Osteoblast (primary cell): ENCODE results near the gene SP8. TPM values are rescaled to one million over a fixed set of nuclear protein-coding genes. Genes with fewer than 3 reads are reported as not detected.

ENCODE experiments used
- DNase-seq: peaks from one replicate; pipeline ENCODE4 v3.0.0; 2011; ENCODE audit warnings: low spot score, mixed read lengths; ENCODE audit not compliant: insufficient read length; ENCODE audit errors: missing footprints
- H2AFZ ChIP-seq: 2 replicates; pipeline ENCODE4 v1.6.0; 2011; ENCODE audit warnings: mild to moderate bottlenecking, low read length
- H3K27ac ChIP-seq: 2 replicates; pipeline ENCODE4 v1.5.1; 2011; ENCODE audit warnings: mild to moderate bottlenecking, low read depth, low read length, moderate library complexity
- H3K27me3 ChIP-seq: 2 replicates; pipeline ENCODE4 v1.6.0; 2012; ENCODE audit warnings: mild to moderate bottlenecking, control low read depth, inconsistent platforms, low read length, moderate library complexity; ENCODE audit not compliant: insufficient read depth
- H3K36me3 ChIP-seq: 2 replicates; pipeline ENCODE4 v1.5.1; 2011; ENCODE audit warnings: mild to moderate bottlenecking, low read length, control low read depth, moderate library complexity; ENCODE audit not compliant: insufficient read depth
- H3K4me1 ChIP-seq: 2 replicates; pipeline ENCODE4 v1.5.1; 2011; ENCODE audit warnings: mild to moderate bottlenecking, low read length, control low read depth, moderate library complexity; ENCODE audit not compliant: insufficient read depth
- H3K4me2 ChIP-seq: 2 replicates; pipeline ENCODE4 v1.6.0; 2011; ENCODE audit warnings: mild to moderate bottlenecking, low read length; ENCODE audit not compliant: insufficient read depth
- H3K4me3 ChIP-seq: fragments of 200-600 bp; sonication (generic); 3 replicates; pipeline ENCODE4 v1.5.1; 2012; ENCODE audit warnings: mild to moderate bottlenecking, low read length, inconsistent platforms; ENCODE audit not compliant: insufficient read depth
- H3K79me2 ChIP-seq: 2 replicates; pipeline ENCODE4 v1.6.0; 2012; ENCODE audit warnings: mild to moderate bottlenecking, low read length, control low read depth, inconsistent platforms; ENCODE audit not compliant: insufficient read depth
- H3K9me3 ChIP-seq: 2 replicates; pipeline ENCODE4 v1.5.1; 2011; ENCODE audit warnings: low read depth, low read length, control low read depth
- H4K20me1 ChIP-seq: 2 replicates; pipeline ENCODE4 v1.6.0; 2012; ENCODE audit warnings: mild to moderate bottlenecking, low read length, control low read depth; ENCODE audit not compliant: insufficient read depth
- CTCF ChIP-seq: IDR thresholded peaks from 2 replicates; pipeline ENCODE4 v1.5.1; 2011; ENCODE audit warnings: mild to moderate bottlenecking, low read depth, low read length, moderate library complexity; ENCODE audit errors: extremely low read depth
- total RNA-seq: library from RNA; depleted of rRNA; stranded (reverse); fragments of >200 nt; gene quantifications from 2 replicates; pipeline ENCODE4 v1.2.3, GENCODE V29; 2012

SP8 gene
- total RNA-seq, 1 donor, result not detected

- no peaks in the 10 kb centered on the region for H3K9me3 ChIP-seq
- H3K79me2 ChIP-seq, result no peaks in the 10 kb centered on the region
- H3K4me2 ChIP-seq, result no peak overlapping the region
- H3K27ac ChIP-seq, result no peak overlapping the region
- H3K4me3 ChIP-seq, result no peak overlapping the region
- no peaks in the 10 kb centered on the region for H3K4me1 ChIP-seq
- H3K36me3 ChIP-seq, result no peaks in the 10 kb centered on the region
- no peak for TF ChIP-seq CTCF
- no peaks in the 10 kb centered on the region for H4K20me1 ChIP-seq
- H2AFZ ChIP-seq, result no peak overlapping the region
- DNase-seq, result no peak
- peaks cover 88% of the 10 kb centered on the region for H3K27me3 ChIP-seq
These were observed 5.1 kb upstream of the SP8 start for GRCh38 chr7:20791538-20792434.

- Histone ChIP-seq H3K9me3 (no peaks in the 10 kb centered on the region), H3K27me3 (peaks cover 88% of the 10 kb centered on the region), H3K4me2 (no peak overlapping the region), H3K4me3 (no peak overlapping the region), H2AFZ (no peak overlapping the region), H3K4me1 (no peaks in the 10 kb centered on the region), H4K20me1 (no peaks in the 10 kb centered on the region), H3K79me2 (no peaks in the 10 kb centered on the region), H3K27ac (no peak overlapping the region), H3K36me3 (no peaks in the 10 kb centered on the region)
- no peak for DNase-seq
- no peak for TF ChIP-seq CTCF
These were observed 3.7 kb upstream of the SP8 start for GRCh38 chr7:20790375-20790774.

- no peaks in the 10 kb centered on the region for H3K4me1 ChIP-seq
- no peaks in the 10 kb centered on the region for H3K36me3 ChIP-seq
- H3K4me2 ChIP-seq, result no peak overlapping the region
- H2AFZ ChIP-seq, result no peak overlapping the region
- H3K4me3 ChIP-seq, result no peak overlapping the region
- H3K27ac ChIP-seq, result no peak overlapping the region
- no peak for DNase-seq
- peaks cover 86% of the 10 kb centered on the region for H3K27me3 ChIP-seq
- no peak for TF ChIP-seq CTCF
- no peaks in the 10 kb centered on the region for H3K9me3 ChIP-seq
- no peaks in the 10 kb centered on the region for H4K20me1 ChIP-seq
- no peaks in the 10 kb centered on the region for H3K79me2 ChIP-seq
These were observed 1.8 kb upstream of the SP8 start for GRCh38 chr7:20788420-20788990.

- no peaks in the 10 kb centered on the region for H3K4me1 ChIP-seq
- TF ChIP-seq CTCF, result no peak
- no peak overlapping the region for H3K4me3 ChIP-seq
- no peaks in the 10 kb centered on the region for H3K9me3 ChIP-seq
- no peak overlapping the region for H3K27ac ChIP-seq
- H3K36me3 ChIP-seq, result no peaks in the 10 kb centered on the region
- H3K4me2 ChIP-seq, result no peak overlapping the region
- H3K79me2 ChIP-seq, result no peaks in the 10 kb centered on the region
- H4K20me1 ChIP-seq, result no peaks in the 10 kb centered on the region
- DNase-seq, result no peak
- no peak overlapping the region for H2AFZ ChIP-seq
- H3K27me3 ChIP-seq, result peaks cover 86% of the 10 kb centered on the region
These were observed 1.2 kb upstream of the SP8 start for GRCh38 chr7:20787660-20788419.
